Activated naive CD8-positive, alpha-beta T cell treated with anti-CD3 and anti-CD28 coated beads, Interleukin-2, amount 10 ng/mL, durations not matched to agents 7 days and 5 days (primary cell): ENCODE results near the gene PYDC1. TPM values are rescaled to one million over a fixed set of nuclear protein-coding genes. Genes with fewer than 3 reads are reported as not detected.
"Not testable (repeated sequence)": the region's sequence is repeated elsewhere in the genome, so short reads cannot be mapped to it uniquely, and the experiment has no call there.

Experiments used
- ATAC-seq: fragments of 150-1000 bp; cut with Tn5 transposase; one replicate; pipeline ENCODE4 v1.10.0; 2021; ENCODE audit warnings: low read depth, moderate library complexity
- POLR2A ChIA-PET: fragments of 350-600 bp; sonication (Branson Sonifier 250); formaldehyde crosslinking; loops from one replicate; lab custom pipeline; 2021; ENCODE audit warnings: antibody characterized with exemption; lab: Charles Lee
- DNase-seq: peaks from one replicate; pipeline ENCODE4 v3.0.0; 2021
- H3K27ac Mint-ChIP-seq: one replicate; pipeline ENCODE4 v1.8.0; 2022; ENCODE audit warnings: mild to moderate bottlenecking, mixed read lengths
- H3K27me3 Mint-ChIP-seq: one replicate; pipeline ENCODE4 v1.8.0; 2022; ENCODE audit warnings: mild to moderate bottlenecking, moderate library complexity, mixed read lengths
- H3K36me3 Mint-ChIP-seq: one replicate; pipeline ENCODE4 v1.8.0; 2021; ENCODE audit warnings: mild to moderate bottlenecking, mixed read lengths
- H3K4me1 Mint-ChIP-seq: one replicate; pipeline ENCODE4 v1.8.0; 2021; ENCODE audit warnings: mixed read lengths
- H3K4me3 Mint-ChIP-seq: one replicate; pipeline ENCODE4 v1.8.0; 2022; ENCODE audit warnings: mild to moderate bottlenecking, moderate library complexity, mixed read lengths
- H3K9me3 Mint-ChIP-seq: one replicate; pipeline ENCODE4 v1.8.0; 2021; ENCODE audit warnings: mixed read lengths
- total RNA-seq, 2 experiments: library from RNA; stranded (reverse); gene quantifications; one replicate each; pipeline ENCODE4 v1.2.3, GENCODE V29; 2021

Gene PYDC1
- total RNA-seq, 2 experiments from 2014 or later, result not detected

DNA sequence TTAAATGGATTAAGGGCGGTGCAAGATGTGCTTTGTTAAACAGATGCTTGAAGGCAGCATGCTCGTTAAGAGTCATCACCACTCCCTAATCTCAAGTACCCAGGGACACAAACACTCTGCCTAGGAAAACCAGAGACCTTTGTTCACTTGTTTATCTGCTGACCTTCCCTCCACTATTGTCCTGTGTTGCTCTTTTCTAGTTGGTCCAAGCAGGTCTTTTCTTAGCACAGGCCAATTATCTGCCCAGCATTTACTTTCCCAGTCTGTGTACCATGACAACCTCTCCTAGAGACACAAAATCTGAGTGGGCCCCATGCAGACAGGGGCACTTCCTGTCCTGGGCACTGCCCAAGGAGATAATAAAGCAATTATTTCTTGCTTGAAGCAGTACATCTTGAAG is 46.9 kb downstream of the PYDC1 start:
- ATAC-seq, H3K27ac Mint-ChIP-seq, POLR2A ChIA-PET, H3K9me3 Mint-ChIP-seq, H3K36me3 Mint-ChIP-seq, DNase-seq, H3K27me3 Mint-ChIP-seq, H3K4me3 Mint-ChIP-seq, H3K4me1 Mint-ChIP-seq: not testable (repeated sequence)

DNA sequence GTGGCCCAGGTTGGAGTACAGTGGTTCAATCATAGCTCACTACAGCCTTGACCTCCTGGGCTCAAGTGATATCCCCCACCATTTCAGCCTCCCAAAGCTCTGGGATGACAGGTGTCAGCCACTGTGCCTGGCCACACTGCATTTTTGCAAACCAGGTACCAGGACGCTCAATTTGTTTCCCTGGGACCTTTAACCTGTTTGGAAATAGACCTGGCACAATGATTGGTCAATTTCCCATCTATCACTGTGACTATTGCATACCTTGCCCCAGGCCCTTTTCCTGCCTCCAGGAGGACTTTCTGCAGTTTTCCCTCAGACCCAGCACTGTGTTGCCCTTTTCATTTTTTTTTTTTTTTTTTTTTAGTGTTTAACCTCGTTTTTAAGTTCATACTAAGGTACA is 48.1 kb downstream of the PYDC1 start:
- H3K4me3 Mint-ChIP-seq, result no peak overlapping the region
- POLR2A ChIA-PET, result interaction anchor here (2.2 kb wide), 1 partner anchor 11 kb away, joined by 6 read pairs; the partner anchor contains the start of gene FUS
- DNase-seq, result no peak

DNA sequence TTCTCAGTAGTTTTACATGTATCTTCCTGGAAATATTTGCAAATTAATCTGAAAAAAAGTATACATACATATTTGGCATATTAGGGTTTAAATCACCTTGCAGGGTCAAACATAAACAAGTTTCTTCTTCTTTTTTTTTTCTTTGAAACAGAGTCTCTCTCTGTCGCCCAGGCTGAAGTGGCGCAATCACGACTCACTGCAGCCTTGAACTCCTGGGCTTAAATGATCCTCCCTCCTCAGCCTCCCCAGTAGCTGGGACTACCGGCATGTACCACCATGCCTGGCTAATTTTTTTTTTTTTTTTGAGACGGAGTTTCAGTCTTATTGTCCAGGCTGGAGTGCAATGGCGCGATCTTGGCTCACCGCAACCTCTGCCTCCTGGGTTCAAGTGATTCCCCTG is 49.6 kb downstream of the PYDC1 start:
- ATAC-seq, result no peak
- H3K36me3 Mint-ChIP-seq, result no peaks in the 10 kb centered on the region

More for the DNA sequence above, 48.1 kb downstream of the PYDC1 start:
- Mint-ChIP-seq H3K27ac (no peak overlapping the region), H3K36me3 (no peaks in the 10 kb centered on the region), H3K9me3 (no peaks in the 10 kb centered on the region), H3K4me1 (peaks cover 3% of the 10 kb centered on the region), H3K27me3 (no peaks in the 10 kb centered on the region)
- no peak for ATAC-seq

More for the DNA sequence above, 49.6 kb downstream of the PYDC1 start:
- H3K27me3 Mint-ChIP-seq, result peaks cover 3% of the 10 kb centered on the region
- no peak for DNase-seq
- H3K4me3 Mint-ChIP-seq, result no peak overlapping the region
- H3K27ac Mint-ChIP-seq, result no peak overlapping the region
- POLR2A ChIA-PET, result interaction anchor here (0.7 to 2.2 kb wide), 2 partner anchors 13 to 168 kb away, joined by 3 to 6 read pairs; partner anchors contain the start of gene FUS
- H3K9me3 Mint-ChIP-seq, result no peaks in the 10 kb centered on the region
- peaks cover 3% of the 10 kb centered on the region for H3K4me1 Mint-ChIP-seq

Other genes with a start within 250 kb of the PYDC1 start
- 10 to 100 TPM in 1 of 2 experiments, 1 to 10 TPM in 1; 8.5 to 10.9 TPM for gene HSD3B7, start 231.9 kb downstream of the PYDC1 start, total RNA-seq
- 1 to 10 TPM; 3.1 to 3.5 TPM for gene STX1B, start 206.5 kb downstream of the PYDC1 start, total RNA-seq
- gene STX4, start 183.6 kb downstream of the PYDC1 start, total RNA-seq, result 10 to 100 TPM; 82.8 to 84.8 TPM
- 10 to 100 TPM; 17.9 to 20.5 TPM for gene ZNF668, start 142.9 kb downstream of the PYDC1 start, total RNA-seq
- 10 to 100 TPM; 37.3 to 38.7 TPM for gene ZNF646, start 142.7 kb downstream of the PYDC1 start, total RNA-seq
- gene PRSS53, start 128.2 kb downstream of the PYDC1 start, total RNA-seq, result 10 to 100 TPM; 10.4 to 10.9 TPM
- 10 to 100 TPM; 79.4 to 80.4 TPM for gene VKORC1, start 122.3 kb downstream of the PYDC1 start, total RNA-seq
- gene BCKDK, start 108.7 kb downstream of the PYDC1 start, total RNA-seq, result 10 to 100 TPM; 35.8 to 37.0 TPM
- gene KAT8, start 99.5 kb downstream of the PYDC1 start, total RNA-seq, result 10 to 100 TPM; 66.5 to 72.9 TPM
- not detected for gene PRSS8, start 81.4 kb downstream of the PYDC1 start, total RNA-seq
- 1 to 10 TPM in 1 of 2 experiments, under 1 TPM in 1; 0.31 to 1.1 TPM for gene PRSS36, start 67.1 kb downstream of the PYDC1 start, total RNA-seq
- 100 to 1,000 TPM; 540 to 618 TPM for gene FUS, start 37.0 kb downstream of the PYDC1 start, total RNA-seq
- gene PYCARD, start 14.4 kb downstream of the PYDC1 start, total RNA-seq, result 10 to 100 TPM; 82.3 to 87.0 TPM
- gene TRIM72, start 3.0 kb downstream of the PYDC1 start, total RNA-seq, result not detected
- gene ITGAM, start 42.8 kb upstream of the PYDC1 start, total RNA-seq, result 1 to 10 TPM; 8.3 to 8.9 TPM
- gene ITGAX, start 138.0 kb upstream of the PYDC1 start, total RNA-seq, result 10 to 100 TPM; 26.4 to 26.7 TPM
- under 1 TPM; 0.09 to 0.28 TPM for gene ITGAD, start 176.2 kb upstream of the PYDC1 start, total RNA-seq
- not detected for gene COX6A2, start 211.2 kb upstream of the PYDC1 start, total RNA-seq
- gene ZNF843, start 225.7 kb upstream of the PYDC1 start, total RNA-seq, result under 1 TPM; 0.20 to 0.30 TPM
- 10 to 100 TPM; 12.9 to 13.6 TPM for gene ARMC5, start 242.4 kb upstream of the PYDC1 start, total RNA-seq